ENCODE data around the gene HMCES.

GRCh38 chr3:129321887-129322286 lies 43.2 kb downstream of the HMCES start:
- TF ChIP-seq, protein P1, sequence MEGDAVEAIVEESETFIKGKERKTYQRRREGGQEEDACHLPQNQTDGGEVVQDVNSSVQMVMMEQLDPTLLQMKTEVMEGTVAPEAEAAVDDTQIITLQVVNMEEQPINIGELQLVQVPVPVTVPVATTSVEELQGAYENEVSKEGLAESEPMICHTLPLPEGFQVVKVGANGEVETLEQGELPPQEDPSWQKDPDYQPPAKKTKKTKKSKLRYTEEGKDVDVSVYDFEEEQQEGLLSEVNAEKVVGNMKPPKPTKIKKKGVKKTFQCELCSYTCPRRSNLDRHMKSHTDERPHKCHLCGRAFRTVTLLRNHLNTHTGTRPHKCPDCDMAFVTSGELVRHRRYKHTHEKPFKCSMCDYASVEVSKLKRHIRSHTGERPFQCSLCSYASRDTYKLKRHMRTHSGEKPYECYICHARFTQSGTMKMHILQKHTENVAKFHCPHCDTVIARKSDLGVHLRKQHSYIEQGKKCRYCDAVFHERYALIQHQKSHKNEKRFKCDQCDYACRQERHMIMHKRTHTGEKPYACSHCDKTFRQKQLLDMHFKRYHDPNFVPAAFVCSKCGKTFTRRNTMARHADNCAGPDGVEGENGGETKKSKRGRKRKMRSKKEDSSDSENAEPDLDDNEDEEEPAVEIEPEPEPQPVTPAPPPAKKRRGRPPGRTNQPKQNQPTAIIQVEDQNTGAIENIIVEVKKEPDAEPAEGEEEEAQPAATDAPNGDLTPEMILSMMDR (IDR thresholded peaks at IDR 0.05; ENCODE audit: poor library complexity), result no peak
- TF ChIP-seq EZH2 (IDR thresholded peaks at IDR 0.05; ENCODE audit: borderline replicate concordance), result no peak

Measured in hepatocyte (in vitro differentiated cells).